ENCODE measurements around the gene C13orf46. TPM values are rescaled to one million over a fixed set of nuclear protein-coding genes. Genes with fewer than 3 reads are reported as not detected.
"Not testable (repeated sequence)": the region's sequence is repeated elsewhere in the genome, so short reads cannot be mapped to it uniquely, and the experiment has no call there.

The C13orf46 gene
- total RNA-seq, 1 donor from 2014 or later: 4.1 TPM

DNA sequence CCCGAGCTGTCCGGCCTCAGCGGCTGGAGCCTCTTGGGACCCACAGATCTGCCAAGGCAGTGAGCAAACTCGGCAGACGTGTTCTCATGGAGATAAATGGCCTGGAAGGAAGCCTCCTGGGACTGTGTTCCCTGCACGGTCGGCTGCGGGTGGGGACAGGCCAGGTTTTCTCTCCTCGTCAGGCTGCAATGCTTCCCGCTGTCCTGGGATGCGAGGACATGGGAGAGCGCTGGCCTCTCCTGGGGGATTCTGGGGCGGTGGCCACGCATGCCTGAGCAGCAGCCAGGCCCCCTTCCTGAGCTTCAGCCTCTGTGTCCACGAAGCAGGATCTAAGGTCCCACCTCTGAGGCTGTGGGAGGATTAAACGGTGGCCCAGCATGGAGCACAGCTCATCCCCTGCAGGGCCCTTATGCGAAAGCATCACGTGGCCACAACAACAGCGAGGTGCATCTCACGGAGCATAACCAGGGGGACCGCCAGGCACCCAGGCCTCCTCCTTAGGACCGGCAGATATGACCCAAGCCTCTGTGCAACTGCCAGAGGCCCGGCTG, 21.2 kb upstream of the C13orf46 start:
- DNase-seq (ENCODE audit: extremely low read depth, low read depth, low spot score): no peak

DNA sequence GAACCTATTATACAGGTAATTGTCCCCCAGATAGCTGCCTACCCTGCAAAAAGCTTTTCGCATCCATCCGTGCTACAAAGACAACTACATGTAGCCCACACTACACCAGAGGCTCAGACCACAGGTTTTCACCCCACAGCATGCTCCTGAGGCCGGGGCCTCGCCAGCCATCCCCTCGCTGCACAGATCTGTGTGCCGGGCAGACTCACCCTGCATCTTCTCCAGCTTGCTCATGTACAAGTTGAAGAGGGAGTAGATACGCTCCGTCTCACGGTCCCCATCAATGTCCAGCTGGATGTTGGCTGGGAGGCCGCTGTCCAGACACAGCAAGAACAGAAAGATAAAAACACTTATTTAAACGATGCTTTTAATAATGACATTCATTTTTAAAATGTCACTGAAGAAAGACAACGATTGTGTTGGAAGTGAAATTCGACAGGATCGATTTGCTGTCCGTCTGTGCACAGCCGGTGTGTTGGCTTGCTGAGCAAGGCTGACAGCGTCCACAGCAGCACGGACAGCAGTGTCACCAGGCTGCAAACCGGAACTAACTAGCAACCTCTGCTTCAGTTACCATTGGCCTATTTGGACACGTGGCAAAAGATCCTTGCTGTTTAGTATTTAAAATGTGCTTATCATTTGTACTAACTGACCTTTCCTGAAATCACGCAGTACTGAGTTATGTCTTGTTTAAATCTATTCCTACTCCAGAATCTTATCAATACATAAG, 18.6 kb upstream of the C13orf46 start:
- no peak for DNase-seq (ENCODE audit: extremely low read depth, low read depth, low spot score)

DNA sequence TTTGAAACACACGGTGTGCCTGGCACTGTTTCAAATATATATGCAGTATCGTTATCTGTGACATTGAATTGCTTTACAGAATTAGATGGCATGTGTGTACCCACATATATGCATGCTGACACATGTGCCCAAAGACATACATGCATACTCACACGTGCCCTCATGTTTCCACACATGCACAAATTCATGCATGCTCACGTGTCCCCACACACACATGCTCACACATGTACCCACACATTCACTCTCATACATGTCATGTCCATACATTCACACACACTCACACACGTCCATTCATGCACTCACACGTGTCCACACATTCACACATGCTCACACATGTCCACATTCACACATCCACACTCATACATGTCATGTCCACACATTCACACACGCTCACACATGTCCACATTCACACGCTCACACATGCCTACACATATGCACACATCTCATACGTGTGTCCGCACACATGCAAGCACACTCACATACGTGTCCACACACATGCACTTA, 17.9 kb upstream of the C13orf46 start:
- no peak for DNase-seq (ENCODE audit: extremely low read depth, low read depth, low spot score)

DNA sequence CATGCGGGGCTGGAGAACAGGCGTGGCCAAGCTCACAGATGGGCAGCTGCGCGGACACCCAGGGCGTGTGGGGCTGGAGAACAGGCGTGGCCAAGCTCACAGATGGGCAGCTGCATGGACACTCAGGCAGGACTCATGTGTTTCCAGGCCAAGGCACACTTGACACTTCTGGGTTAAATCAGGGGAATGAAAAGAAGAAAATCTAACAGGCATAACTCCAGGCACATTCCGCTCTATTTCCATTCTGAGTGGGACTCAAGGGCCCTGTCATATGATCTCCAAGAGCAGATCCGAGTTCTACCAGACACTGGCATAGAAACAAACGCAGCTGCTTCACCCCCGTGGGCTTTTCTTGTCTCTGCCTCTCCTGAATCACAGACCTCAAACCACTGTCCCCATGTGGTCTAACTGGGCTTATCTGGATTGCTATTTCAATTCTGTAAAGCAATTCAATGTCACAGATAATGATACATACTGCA, 17.4 kb upstream of the C13orf46 start:
- no peak for DNase-seq (ENCODE audit: extremely low read depth, low read depth, low spot score)

DNA sequence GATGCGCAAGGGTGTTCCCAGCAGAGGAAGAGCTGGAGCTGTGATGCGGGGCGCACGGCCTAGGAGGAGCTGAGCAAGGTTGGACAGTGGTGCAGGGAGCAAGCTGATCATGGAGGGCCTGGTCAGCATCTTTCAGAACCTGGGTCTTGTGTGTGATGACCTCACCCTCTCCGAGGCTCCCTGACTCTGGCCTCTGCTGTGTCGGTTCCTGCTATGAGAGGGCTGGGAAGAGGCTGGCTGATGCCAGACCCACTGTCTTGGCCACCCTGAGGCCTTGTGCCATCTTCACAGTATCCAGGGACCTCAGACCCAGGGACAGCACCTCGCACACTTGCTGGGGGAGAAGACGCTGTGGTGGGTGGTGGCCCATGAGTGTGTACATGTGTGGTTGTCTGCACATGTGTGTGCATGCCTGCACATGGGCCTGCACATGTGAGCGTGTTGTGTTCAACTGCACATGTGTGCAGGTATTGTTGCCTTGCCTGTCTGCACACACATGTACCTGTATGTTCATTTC, 16.5 kb upstream of the C13orf46 start:
- DNase-seq (ENCODE audit: extremely low read depth, low read depth, low spot score): no peak

DNA sequence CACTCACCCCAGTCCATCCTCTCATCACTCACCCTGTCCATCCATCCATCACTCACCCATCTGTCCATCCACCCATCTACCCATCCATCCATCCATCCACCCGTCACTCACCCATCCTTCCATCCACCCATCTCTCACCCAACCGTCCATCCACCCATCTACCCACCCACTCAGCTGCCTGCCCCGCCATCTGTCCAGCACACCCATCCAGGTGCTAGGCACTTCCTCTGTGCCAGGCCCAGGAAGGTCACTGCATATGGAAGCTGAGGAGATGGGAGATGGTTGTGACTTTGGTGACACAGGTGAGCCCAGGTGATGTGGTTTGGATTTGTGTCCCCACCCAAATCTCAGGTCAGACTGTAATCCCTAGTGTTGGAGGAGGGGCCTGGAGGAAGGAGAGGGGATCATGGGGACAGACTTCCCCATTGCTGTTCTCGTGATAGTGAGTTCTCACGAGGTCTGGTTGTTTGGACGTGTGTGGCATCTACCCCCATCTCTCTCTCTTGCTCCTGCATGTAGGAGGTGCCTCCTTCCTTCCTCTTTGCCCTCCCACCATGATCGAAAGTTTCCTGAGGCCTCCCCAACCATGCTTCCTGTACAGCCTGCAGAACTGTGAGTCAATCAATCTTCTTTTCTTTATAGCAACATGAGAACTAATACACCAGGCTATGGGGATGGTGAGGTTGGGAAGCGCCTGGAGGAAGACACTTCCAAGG, 15.9 kb upstream of the C13orf46 start:
- no peak for DNase-seq (ENCODE audit: extremely low read depth, low read depth, low spot score)

DNA sequence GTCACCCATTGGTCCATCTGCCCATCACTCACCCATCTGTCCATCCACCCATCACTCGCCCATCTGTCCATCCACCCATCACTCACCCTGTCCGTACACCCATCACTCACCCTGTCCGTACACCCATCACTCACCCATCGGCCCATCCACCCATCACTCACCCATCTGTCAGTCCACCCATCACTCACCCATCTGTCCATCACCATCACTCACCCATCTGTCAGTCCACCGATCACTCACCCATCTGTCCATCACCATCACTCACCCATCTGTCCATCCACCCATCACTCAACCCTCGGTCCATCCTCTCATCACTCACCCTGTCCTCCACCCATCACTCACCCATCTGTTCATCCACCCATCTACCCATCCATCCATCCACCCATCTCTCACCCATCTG, 15.0 kb upstream of the C13orf46 start:
- DNase-seq (ENCODE audit: extremely low read depth, low read depth, low spot score): not testable (repeated sequence)

DNA sequence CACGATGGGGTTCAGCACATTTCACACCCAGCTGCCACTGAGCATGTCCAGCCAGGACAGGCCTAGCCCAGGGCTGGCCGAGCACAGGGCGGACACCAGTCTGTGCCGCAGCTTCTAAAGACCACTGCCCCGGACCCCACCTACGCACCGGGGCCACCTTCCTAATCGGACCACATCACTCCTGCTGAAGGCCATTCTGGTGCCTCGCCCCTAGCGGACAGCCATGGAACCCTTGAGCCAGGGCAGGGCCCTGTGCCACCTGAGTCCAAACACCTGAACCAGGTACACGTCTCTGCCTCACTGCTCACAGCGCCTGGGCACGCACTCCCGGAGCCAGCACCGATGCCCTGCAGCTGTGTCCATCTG, 8.4 kb upstream of the C13orf46 start:
- DNase-seq (ENCODE audit: extremely low read depth, low read depth, low spot score): no peak

DNA sequence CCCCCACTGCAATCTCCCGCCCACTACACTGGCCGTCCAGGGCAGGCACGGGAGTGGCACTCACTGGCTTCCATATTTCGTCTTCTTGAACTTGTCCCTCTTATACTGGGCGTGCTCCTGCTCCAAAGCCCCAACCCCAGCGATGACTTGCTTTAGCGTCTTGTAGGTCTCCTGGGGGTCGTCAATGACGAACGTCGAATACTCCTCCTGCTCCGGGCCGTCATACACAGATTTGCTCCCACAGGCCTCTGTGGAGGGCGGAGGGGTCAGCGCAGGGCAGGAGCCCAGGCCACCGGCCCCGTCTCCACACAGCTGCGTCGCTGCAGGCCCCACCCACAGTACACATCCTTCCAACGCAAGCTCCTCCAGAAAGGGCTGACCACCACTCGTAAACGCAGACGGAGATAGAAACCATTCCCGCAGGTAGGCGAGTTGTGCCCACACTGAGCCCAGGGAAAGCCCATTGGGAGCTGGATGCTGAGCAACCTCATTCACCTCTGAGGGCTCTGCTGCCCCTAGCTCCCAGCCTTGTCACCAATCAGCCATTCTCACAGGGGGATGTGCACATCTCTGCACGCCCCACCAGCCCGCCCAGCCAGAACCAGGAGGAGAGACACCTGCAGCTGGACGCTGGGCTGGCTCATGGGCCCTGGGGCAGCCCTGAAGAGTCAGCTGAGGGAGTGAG, 7.9 kb upstream of the C13orf46 start:
- DNase-seq (ENCODE audit: extremely low read depth, low read depth, low spot score): no peak

DNA sequence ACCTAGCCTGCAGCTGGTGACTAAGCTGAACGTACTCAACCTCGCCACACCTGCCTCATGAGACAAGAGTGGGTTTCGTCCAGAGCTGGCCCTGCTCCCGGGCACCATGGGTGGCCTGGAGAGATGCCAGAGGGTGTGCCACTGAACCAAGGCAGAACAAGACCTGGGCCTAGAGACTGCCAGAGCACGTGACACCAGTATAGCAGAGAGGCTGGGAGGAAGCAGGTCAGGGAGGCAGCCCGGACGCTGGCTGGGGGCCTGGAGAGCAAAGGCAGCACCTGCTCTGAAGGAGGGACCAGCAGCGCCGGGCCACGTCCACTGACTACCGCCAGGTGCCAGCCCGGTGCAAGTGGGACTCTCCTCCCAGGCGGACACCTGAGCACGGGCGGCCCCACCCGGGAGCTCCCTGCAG, 7.3 kb upstream of the C13orf46 start:
- no peak for DNase-seq (ENCODE audit: extremely low read depth, low read depth, low spot score)

DNA sequence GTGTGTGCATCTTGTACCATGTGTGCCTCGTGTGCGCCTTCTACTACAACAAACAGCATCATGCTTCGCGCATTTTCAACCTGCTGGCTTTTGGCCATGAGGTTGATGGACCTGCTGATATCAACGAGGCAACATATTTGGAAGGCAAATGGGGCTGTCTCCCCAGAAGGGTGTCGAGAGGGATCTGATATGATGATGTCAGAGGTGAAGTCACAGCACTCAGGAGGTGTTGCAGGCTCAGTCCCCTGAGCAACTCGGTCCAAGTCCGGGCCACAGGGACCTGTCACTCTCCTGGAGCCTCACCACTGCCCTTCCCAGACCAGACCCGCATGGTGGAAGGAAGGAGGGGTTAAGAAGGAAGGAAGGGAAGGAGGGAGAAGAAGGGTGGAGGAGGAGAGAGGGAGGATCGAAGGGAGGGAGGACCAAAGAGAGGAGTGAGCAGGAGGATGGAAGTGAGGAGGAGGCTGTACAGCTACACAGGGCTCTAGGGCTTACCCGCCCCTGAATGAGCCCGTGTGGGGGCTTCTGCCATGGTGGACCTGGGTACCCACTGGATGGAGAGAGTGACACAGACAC, 6.7 kb upstream of the C13orf46 start:
- DNase-seq (ENCODE audit: extremely low read depth, low read depth, low spot score): no peak

DNA sequence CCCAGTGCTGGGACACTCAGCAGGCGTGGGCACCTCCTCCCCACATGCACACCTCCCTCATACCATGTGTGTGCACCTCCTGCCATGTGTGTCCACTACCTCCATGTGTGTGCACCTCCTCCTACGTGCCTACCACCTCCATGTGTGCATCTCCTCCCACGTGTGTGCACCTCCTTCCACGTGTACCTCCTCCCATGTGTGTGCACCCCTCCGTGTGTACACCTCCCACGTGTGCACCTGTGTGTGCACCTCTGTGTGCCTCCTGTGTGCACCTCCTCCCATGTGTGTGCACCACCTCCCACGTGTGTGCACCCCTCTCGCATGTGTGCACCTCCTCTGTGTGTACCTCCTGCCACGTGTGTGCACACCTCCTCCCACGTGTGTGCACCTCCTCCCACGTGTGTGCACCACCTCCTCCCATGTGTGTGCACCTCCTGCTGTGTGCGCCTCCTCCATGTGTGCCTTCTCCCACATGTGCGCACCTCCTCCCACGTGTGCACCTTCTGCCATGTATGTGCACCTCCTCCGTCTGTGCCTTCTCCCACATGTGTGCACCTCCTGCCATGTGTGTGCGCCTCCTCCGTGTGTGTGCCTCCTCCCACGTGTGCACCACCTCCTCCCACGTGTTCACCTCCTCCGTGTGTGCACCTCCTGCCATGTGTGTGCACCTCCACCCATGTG, 6.1 kb upstream of the C13orf46 start:
- DNase-seq (ENCODE audit: extremely low read depth, low read depth, low spot score): no peak

DNA sequence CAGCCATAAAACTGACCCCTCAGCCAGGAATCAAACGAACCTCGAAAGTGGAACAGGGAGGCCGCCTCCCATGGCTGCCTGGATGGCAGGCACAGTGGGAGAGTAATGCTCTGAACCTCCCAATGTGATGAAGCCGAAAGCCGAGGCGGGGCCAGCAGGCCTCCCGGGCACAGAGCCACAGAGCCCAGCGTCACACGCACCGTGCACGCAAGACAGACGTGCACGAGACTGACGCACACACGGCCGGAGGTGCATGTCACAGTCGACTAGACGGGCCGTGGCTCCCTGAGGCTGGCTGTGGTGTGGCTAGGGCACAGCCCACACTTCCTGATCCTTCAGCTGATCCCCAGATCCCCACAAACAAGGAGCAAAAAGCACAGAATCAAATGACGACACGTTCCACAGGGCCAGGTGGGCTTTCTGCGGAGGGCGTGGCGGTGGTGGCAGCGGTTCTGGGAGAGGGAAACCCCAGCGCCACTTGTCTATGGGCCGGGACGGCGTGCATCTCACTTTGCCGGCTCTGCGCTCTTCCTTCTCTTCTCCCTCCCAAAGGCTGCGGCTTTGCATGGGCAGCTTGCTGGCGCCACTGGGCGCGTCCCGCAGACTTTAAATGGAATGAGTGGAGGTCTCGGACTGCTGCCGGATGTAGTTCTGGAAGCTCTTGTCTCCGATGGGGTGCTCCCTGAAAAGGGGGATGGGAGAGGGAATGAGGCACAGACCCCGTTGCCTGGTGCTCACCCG, 5.0 kb upstream of the C13orf46 start:
- no peak for DNase-seq (ENCODE audit: extremely low read depth, low read depth, low spot score)

DNA sequence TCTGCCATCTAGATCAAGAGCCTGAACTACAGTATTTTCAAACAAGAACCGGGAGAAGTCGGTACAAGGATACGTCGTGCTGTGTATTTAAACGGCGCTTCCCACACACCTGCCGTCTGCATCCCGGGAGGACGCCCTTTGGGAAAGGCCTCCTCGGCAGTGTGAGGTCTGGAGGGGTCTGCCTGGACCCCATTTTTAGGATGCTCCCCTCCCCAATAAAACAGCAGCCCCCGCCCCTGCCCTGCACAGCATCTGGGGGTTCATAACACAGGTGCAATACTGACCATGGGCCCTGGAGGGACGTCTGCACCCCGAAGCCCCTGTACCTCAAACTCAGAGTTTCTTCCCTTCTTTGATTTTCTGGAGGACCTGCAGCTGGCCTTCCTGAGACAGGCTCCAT, 4.1 kb upstream of the C13orf46 start:
- DNase-seq (ENCODE audit: extremely low read depth, low read depth, low spot score): no peak

DNA sequence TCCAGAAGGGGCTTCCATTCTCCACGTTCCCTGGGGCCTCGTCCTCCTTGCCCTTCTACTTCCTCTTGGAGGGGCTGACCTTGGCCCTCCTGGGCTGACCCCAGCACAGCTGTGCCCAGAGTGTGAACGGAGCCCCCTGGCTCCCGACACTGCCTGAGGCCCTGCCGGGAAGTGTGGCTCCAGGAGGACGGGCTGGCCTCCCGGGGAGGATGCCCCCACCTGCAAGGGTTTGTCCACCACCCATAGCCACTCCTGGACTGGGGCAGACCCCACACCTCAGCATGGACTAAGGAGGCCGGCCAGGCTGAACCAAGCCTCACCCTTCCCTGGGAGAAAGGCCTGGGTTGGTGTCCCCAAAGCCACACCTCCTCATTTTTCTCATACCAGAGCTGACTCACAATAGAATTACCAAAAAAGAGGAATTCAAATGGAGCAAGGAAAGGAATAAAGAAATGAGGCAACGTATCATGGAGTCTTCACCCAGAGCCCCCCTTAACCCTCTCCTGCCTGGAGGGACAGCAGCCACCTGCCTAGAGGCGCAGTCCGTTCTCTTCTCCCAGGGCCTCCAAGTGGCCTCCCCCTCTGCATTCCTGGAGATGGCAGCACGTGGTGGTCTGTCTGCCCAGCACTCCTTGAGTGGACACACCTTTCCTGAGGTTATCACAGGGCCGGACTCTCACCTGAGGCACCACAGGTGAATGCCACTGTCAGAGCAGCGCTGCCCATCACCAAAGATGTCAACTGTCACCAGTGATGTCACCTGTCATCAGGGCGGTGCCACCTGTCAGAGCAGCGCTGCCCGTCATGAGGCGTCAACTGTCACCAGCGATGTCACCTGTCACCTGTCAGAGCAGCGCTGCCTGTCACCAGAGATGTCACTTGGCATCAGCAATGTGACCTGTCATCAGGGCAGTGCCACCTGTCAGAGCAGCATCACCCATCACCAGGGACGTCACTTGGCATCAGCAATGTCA, 3.1 kb upstream of the C13orf46 start:
- no peak for DNase-seq (ENCODE audit: extremely low read depth, low read depth, low spot score)

DNA sequence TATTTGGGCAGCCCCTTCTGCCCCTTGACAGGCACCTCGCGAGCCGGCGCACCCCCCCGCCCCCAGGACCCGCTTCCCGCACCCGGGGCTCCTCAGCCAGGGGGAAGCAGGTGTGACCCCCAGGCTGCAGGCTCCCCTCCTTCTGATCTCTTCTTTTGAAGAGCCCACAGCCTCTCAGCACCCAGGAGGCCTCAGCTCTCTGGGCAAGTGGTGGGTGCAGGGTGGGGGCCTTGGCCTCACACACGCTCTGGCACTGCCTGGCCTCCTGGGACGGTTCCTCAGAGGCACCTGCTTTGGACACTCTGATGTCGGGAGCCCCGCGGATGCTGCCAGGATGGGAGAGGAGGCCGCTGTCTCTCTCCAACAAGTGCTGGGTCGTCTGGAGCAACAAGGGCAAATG, 1.5 kb upstream of the C13orf46 start:
- DNase-seq (ENCODE audit: extremely low read depth, low read depth, low spot score): no peak

DNA sequence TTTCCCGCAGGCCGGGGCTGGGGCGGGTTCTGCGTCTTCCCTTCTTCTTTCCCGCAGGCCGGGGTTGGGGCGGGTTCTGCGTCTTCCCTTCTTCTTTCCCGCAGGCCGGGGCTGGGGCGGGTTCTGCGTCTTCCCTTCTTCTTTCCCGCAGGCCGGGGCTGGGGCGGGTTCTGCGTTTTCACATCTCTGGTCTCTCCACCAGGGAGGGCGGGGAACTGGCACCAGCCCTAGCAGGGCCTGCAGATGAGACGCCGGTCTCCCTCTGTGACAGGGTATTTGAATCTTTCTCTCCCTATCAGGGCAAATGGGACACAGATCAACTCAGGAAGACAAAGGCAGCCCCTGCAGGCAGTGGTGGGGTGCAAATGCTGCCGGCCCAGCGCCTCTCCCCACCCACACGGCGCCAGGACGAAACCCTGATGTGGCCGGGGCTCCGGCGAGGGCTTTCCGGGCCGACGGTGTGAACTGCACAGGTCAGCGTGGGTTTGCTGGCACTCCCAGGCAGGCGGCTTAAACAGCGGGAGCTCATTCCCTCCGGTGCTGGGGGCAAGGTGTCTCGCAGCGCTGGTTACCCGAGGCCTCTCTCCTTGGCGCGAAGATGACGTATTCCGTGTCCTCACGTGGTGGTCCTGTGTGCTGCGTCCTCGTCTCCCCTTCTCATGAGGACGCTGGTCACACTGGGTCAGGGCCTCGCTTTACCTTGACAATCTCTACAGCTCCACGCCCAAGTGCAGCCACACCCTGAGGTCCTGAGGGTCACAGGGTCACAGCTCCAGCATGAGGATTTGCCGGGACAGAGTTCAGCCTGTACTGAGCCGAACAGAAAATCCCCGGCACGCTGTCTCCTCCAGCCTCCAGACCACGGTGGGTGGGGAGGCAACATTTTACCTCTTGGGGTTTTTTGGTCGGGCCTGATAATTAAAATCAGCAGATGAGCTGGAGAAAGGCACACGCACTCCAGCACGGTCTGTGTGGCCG, 717 bp upstream of the C13orf46 start:
- no peak for DNase-seq (ENCODE audit: extremely low read depth, low read depth, low spot score)

All from glomerular endothelial cell (primary cell).